Measurements from ENCODE around the gene SLC9C1. TPM values are rescaled to one million over a fixed set of nuclear protein-coding genes. Genes with fewer than 3 reads are reported as not detected.

Gene SLC9C1
- total and polyA plus RNA-seq, 2 of the 13 experiments (the other 11 are each of a cell fraction or from before 2014, with no cell fraction given), result not detected

GRCh38 chr3:112131111-112131510 lies 162.9 kb downstream of the SLC9C1 start:
- Histone ChIP-seq H3K4me1 (ENCODE audit: insufficient read depth, low read length) (no peaks in the 10 kb centered on the region), H2AFZ (ENCODE audit: low read length) (no peak overlapping the region), H3K4me2 (ENCODE audit: low read depth, low read length) (no peak overlapping the region), H4K20me1 (ENCODE audit: insufficient read depth, low read length) (no peaks in the 10 kb centered on the region), H3K79me2 (ENCODE audit: insufficient read depth, low read length) (no peaks in the 10 kb centered on the region), H3K9me3 (ENCODE audit: low read length) (no peaks in the 10 kb centered on the region), H3K27ac (ENCODE audit: extremely low read length, insufficient read depth, low read length) (no peak overlapping the region), H3K9ac (ENCODE audit: insufficient read depth, low read depth, low read length) (no peak overlapping the region), H3K27me3 (ENCODE audit: control insufficient read depth in 1 of 2, insufficient read depth in 2 of 2, low read length in 2 of 2) (no peaks in the 10 kb centered on the region; a peak in 1 of 5 replicates), H3K36me3 (replicated peaks in 1 of 2; ENCODE audit: control insufficient read depth in 1 of 2, insufficient read depth in 2 of 2, low read length in 2 of 2) (no peaks in the 10 kb centered on the region), H3K4me3 (replicated peaks in 1 of 3; ENCODE audit: insufficient read depth in 1 of 3, low read depth in 2 of 3, low read length in 3 of 3) (no peak overlapping the region)
- BruUV-seq (replicated peaks), result no TSS peak
- ATAC-seq (no peak), DNase-seq (ENCODE audit: low spot score) (no peak), FAIRE-seq (no peak)
- WGBS (ENCODE audit: low lambda C conversion rate), result 54% methylated on average over 3 of the region's 3 CpGs
- CTCF ChIA-PET (ENCODE audit: low intra/inter-chr PET ratio, low total read pairs), result no interaction called here
- in situ Hi-C loops (cut with HindIII; ENCODE audit: extremely low pct_ligation_motif_present, low pct_unique_long_range_greater_than_20kb), result loop anchor here (10.0 kb wide), 1 partner anchor 384 kb away; no protein-coding TSS in a partner anchor
- TF ChIP-seq BCLAF1 (IDR thresholded peaks at IDR 0.05), result no peak
- TF ChIP-seq ZNF367 (CRISPR knock-in tag; IDR thresholded peaks at IDR 0.05; ENCODE audit: borderline replicate concordance), result no peak
- TF ChIP-seq GTF3A (CRISPR knock-in tag; conservative IDR thresholded peaks at IDR 0.05), result no peak
- TF ChIP-seq SETDB1 (CRISPR knock-in tag; IDR thresholded peaks at IDR 0.05; ENCODE audit: borderline replicate concordance), result no peak
- no peak for TF ChIP-seq HOXA9 (CRISPR knock-in tag; IDR thresholded peaks at IDR 0.05; ENCODE audit: borderline replicate concordance)
- TF ChIP-seq MTA3 (CRISPR knock-in tag; IDR thresholded peaks at IDR 0.05), result no peak
- TF ChIP-seq ZNF768 (CRISPR knock-in tag; IDR thresholded peaks at IDR 0.05), result no peak
- TF ChIP-seq ZBTB21 (CRISPR knock-in tag; IDR thresholded peaks at IDR 0.05), result no peak
- TF ChIP-seq NKX3-1 (CRISPR knock-in tag; IDR thresholded peaks at IDR 0.05), result no peak
- TF ChIP-seq RCOR2 (CRISPR knock-in tag; IDR thresholded peaks at IDR 0.05), result no peak
- TF ChIP-seq ZNF800 (CRISPR knock-in tag; IDR thresholded peaks at IDR 0.05), result no peak
- no peak for TF ChIP-seq ZNF281 (CRISPR knock-in tag; IDR thresholded peaks at IDR 0.05; ENCODE audit: borderline replicate concordance)
- TF ChIP-seq ZBTB46 (CRISPR knock-in tag; IDR thresholded peaks at IDR 0.05; ENCODE audit: borderline replicate concordance), result no peak
- no peak for TF ChIP-seq CSRNP1 (CRISPR knock-in tag; IDR thresholded peaks at IDR 0.05)
- POLR2A ChIA-PET, result no interaction called here
- intact Hi-C loops (cut with micrococcal nuclease; ENCODE audit: unreplicated experiment), result loop anchor here (10.0 kb wide), 1 partner anchor 164 kb away; the partner anchor contains the start of gene SLC9C1
